Measurements from ENCODE around the gene HSD17B11. TPM values are rescaled to one million over a fixed set of nuclear protein-coding genes. Genes with fewer than 3 reads are reported as not detected.
"Not testable (repeated sequence)": the region's sequence is repeated elsewhere in the genome, so short reads cannot be mapped to it uniquely, and the experiment has no call there.

HSD17B11 gene
- total RNA-seq, 1 donor from 2014 or later: 21.8 TPM

DNA sequence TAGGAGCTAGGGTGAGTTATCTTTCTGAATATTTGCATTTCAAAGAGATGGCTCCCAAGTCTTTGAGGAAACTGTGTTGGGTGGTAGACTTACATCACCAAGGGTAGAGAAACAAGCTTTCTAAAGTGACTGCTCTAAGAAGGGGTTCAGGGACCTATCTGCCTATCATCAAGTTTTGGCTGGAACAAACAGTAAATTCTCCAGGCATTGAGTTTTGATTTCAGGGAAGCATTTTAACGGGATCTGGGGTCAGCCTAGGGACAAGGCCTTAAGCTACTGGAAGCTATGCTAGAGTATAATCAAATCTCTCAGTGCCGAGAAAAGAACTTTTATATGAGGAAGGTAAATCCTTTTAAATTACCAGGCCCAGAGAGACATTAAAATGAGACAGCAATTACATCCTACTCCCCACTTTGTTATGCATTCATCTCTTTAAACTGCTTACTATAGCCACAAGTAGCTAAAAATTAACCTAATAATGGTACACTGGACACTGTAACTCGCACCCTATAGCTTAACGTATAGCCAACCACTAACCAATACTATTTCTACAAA, 29.4 kb upstream of the HSD17B11 start:
- Mint-ChIP-seq H3K4me3 (ENCODE audit: unreplicated experiment) (no peak overlapping the region), H3K9me3 (ENCODE audit: unreplicated experiment) (no peaks in the 10 kb centered on the region), H3K27ac (ENCODE audit: unreplicated experiment) (no peak overlapping the region), H3K4me1 (ENCODE audit: unreplicated experiment) (peaks cover 22% of the 10 kb centered on the region), H3K27me3 (ENCODE audit: unreplicated experiment) (no peaks in the 10 kb centered on the region), H3K36me3 (ENCODE audit: unreplicated experiment) (no peaks in the 10 kb centered on the region)
- no peak for DNase-seq (ENCODE audit: extremely low spot score, unreplicated experiment)
- no peak for TF ChIP-seq CTCF (IDR thresholded peaks at IDR 0.05)

DNA sequence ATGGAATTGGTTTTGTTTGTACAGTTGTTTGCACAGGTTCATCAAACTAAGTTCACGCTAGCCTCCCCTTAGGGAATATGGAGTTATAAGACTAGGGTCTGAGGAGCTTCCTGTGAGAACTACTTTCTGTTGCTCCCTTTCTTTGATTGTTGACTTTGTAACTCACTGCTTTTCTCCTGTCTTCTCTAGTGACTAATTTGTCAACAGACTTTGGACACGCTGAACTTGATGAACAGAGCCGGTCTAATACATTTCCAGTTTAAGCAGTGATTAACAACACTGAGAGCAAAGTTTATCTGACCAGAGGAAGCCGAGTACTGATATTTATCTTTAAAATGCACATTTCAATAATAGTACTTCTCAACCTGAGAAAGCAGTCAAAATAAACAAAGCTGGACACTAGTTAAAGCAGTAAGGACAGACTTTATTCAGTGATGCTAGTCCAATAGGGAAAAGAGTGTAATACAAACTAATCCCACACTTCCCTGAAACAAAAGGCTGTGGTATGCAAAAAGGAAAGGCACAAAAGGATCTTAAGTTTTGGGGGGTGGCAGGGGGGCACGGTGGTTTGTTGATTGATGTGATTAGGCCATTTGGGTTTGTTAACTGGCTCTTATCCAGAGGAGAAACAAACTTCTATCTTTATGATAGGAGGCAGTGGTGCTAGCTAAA, 28.7 kb upstream of the HSD17B11 start:
- H3K4me1 Mint-ChIP-seq (ENCODE audit: unreplicated experiment): peaks cover 20% of the 10 kb centered on the region
- H3K36me3 Mint-ChIP-seq (ENCODE audit: unreplicated experiment): no peaks in the 10 kb centered on the region
- no peak for DNase-seq (ENCODE audit: extremely low spot score, unreplicated experiment)

DNA sequence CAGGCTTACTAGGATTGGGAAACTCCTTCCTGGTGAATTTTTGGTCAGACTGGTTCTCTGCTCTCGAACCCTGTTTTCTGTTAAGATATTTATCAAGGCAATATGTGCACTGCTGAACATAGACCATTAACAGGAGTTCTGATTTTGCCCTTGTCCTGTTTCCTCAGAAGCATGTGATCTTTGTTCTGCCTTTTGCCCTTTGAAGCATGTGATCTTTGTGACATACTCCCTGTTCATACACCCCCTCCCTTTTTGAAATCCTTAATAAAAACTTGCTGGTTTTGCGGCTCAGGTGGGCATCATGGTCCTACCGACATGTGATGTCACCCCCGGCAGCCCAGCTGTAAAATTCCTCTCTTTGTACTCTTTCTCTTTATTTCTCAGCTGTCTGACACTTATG, 27.4 kb upstream of the HSD17B11 start:
- H3K4me1 Mint-ChIP-seq (ENCODE audit: unreplicated experiment): peaks cover 10% of the 10 kb centered on the region
- not testable (repeated sequence) for H3K9me3 Mint-ChIP-seq (ENCODE audit: unreplicated experiment); H3K4me3 Mint-ChIP-seq (ENCODE audit: unreplicated experiment); H3K27me3 Mint-ChIP-seq (ENCODE audit: unreplicated experiment); H3K27ac Mint-ChIP-seq (ENCODE audit: unreplicated experiment); DNase-seq (ENCODE audit: extremely low spot score, unreplicated experiment); H3K36me3 Mint-ChIP-seq (ENCODE audit: unreplicated experiment)

More for the DNA sequence above, 28.7 kb upstream of the HSD17B11 start:
- no peaks in the 10 kb centered on the region for H3K9me3 Mint-ChIP-seq (ENCODE audit: unreplicated experiment)
- H3K27me3 Mint-ChIP-seq (ENCODE audit: unreplicated experiment): no peaks in the 10 kb centered on the region
- no peak for TF ChIP-seq CTCF (IDR thresholded peaks at IDR 0.05)
- H3K4me3 Mint-ChIP-seq (ENCODE audit: unreplicated experiment): no peak overlapping the region
- no peak overlapping the region for H3K27ac Mint-ChIP-seq (ENCODE audit: unreplicated experiment)

DNA sequence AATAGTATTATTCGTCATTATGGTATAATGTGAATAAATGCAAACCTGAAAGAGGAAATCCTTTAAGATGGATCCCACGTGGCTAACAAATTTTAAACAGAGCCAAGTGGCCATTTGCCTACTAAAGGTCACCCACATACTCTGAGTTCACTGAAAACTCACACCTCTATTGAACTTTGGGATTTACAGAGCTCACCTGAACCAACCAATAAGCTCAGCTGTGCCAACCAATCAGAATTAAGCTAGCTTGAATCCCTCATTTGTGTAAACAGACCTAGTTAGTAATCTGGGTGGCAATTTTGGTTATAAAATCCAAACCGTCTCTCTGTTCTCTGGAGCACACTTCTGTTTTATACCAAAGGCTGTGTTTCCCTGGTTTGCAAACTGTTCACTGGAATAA, 26.0 kb upstream of the HSD17B11 start:
- no peak for TF ChIP-seq CTCF (IDR thresholded peaks at IDR 0.05)
- Mint-ChIP-seq H3K27ac (ENCODE audit: unreplicated experiment) (no peak overlapping the region), H3K27me3 (ENCODE audit: unreplicated experiment) (peaks cover 4% of the 10 kb centered on the region), H3K4me1 (ENCODE audit: unreplicated experiment) (peaks cover 5% of the 10 kb centered on the region), H3K9me3 (ENCODE audit: unreplicated experiment) (peaks cover 3% of the 10 kb centered on the region), H3K36me3 (ENCODE audit: unreplicated experiment) (no peaks in the 10 kb centered on the region), H3K4me3 (ENCODE audit: unreplicated experiment) (no peak overlapping the region)
- no peak for DNase-seq (ENCODE audit: extremely low spot score, unreplicated experiment)

- Mint-ChIP-seq H3K9me3 (ENCODE audit: unreplicated experiment) (peaks cover 3% of the 10 kb centered on the region), H3K4me3 (ENCODE audit: unreplicated experiment) (no peak overlapping the region), H3K4me1 (ENCODE audit: unreplicated experiment) (no peaks in the 10 kb centered on the region), H3K36me3 (ENCODE audit: unreplicated experiment) (no peaks in the 10 kb centered on the region), H3K27me3 (ENCODE audit: unreplicated experiment) (peaks cover 15% of the 10 kb centered on the region), H3K27ac (ENCODE audit: unreplicated experiment) (no peak overlapping the region)
- TF ChIP-seq CTCF (IDR thresholded peaks at IDR 0.05): no peak
- DNase-seq (ENCODE audit: extremely low spot score, unreplicated experiment): no peak
Observed at GRCh38 chr4:87414816-87415215, 23.8 kb upstream of the HSD17B11 start.
